Epithelial cell of esophagus (primary cell): ENCODE results near the gene HNRNPA2B1.

Source experiments
- DNase-seq: peaks from one replicate; pipeline ENCODE4 v3.0.0; 2010; ENCODE audit warnings: low read depth
- H3K4me3 ChIP-seq: 2 replicates; pipeline ENCODE4 v1.5.1; 2011; ENCODE audit warnings: mild to moderate bottlenecking, low read length, control low read depth
- CTCF ChIP-seq: IDR thresholded peaks from 2 replicates; pipeline ENCODE4 v1.5.1; 2011; ENCODE audit warnings: low read depth, mild to moderate bottlenecking, low read length, control low read depth, inconsistent platforms; ENCODE audit not compliant: insufficient read depth; ENCODE audit errors: missing control alignments

HNRNPA2B1 gene

GRCh38 chr7:26200444-26201246 lies at the start of gene HNRNPA2B1:
TSS of gene HNRNPA2B1 (minus strand) at chr7:26200746. CDS start at chr7:26200577, 169 bp downstream.
- H3K4me3 ChIP-seq: peak within 1 kb of the TSS; percentile 62
- no peak for TF ChIP-seq CTCF
- DNase-seq: peak; percentile 97

- no peak for TF ChIP-seq CTCF
- DNase-seq: no peak
- H3K4me3 ChIP-seq: no peak overlapping the region
Measured at GRCh38 chr7:26250239-26250638, 49.7 kb upstream of the HNRNPA2B1 start.

GRCh38 chr7:26245150-26245549 lies 44.6 kb upstream of the HNRNPA2B1 start:
- TF ChIP-seq CTCF: no peak
- DNase-seq: no peak
- no peak overlapping the region for H3K4me3 ChIP-seq

- no peak for TF ChIP-seq CTCF
- H3K4me3 ChIP-seq: no peak overlapping the region
- no peak for DNase-seq
Measured at GRCh38 chr7:26238032-26238431, 37.5 kb upstream of the HNRNPA2B1 start.

- DNase-seq: peak; percentile 18
- no peak overlapping the region for H3K4me3 ChIP-seq
- no peak for TF ChIP-seq CTCF
Measured at GRCh38 chr7:26237035-26237807, 36.7 kb upstream of the HNRNPA2B1 start.

GRCh38 chr7:26233902-26234511 lies 33.5 kb upstream of the HNRNPA2B1 start:
- no peak overlapping the region for H3K4me3 ChIP-seq
- DNase-seq: no peak
- TF ChIP-seq CTCF: no peak
